SH-SY5Y (cell line): ENCODE results near the gene SPAG9.

ENCODE experiments used
- GATA2 ChIP-seq: IDR thresholded peaks from 2 replicates; pipeline ENCODE4 v1.6.1; 2011; ENCODE audit warnings: mild to moderate bottlenecking, low read depth, low read length
- GATA3 ChIP-seq: IDR thresholded peaks from 2 replicates; pipeline ENCODE4 v1.6.1; 2011; ENCODE audit warnings: low read depth, mild to moderate bottlenecking, low read length, moderate library complexity

DNA sequence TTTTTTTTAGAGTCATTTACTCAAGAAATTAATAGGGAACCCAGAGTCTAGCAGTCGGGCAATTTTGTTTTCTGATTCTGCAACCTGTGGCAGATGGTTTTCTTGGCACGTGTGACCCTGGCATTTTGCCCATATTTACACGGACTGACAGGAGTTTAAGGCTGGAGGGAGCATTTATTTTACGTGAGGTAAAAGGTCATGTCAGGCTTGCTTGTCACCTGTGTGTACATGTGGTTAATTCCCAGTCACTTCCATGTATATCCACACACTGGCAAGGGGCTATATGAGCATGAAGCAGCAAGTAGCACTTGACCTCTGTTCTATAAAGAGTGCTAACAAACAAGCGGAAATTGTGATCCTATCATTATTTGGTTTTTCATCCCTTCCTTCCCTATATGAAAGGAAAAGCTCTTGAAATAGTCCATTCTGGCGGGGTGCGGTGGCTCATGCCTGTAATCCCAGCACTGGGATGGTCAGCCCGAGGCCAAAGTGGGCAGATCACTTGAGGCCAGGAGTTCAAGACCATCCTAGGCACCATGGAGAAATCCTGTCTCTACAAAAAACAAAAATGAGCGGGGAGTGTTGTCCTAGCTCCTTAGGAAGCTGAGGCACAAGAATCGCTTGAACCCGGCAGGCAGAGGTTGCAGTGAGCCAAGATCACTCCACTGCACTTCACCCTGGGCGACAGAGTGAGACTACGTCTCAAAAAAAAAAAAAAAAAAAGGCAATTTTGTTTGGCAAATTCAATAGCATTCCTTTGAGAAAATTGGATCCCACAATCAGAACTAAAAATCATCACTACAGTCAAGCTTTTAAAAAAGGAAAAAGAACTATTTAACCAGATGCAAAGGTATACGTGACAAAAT lies 2.1 kb downstream of the SPAG9 start:
- no peak for TF ChIP-seq GATA2
- no peak for TF ChIP-seq GATA3
